Stimulated activated CD8-positive, alpha-beta memory T cell treated with anti-CD3 and anti-CD28 coated beads, Interleukin-7, amount 100 ng/mL, for 1 hour (primary cell): ENCODE measurements around the gene STXBP6.

Experiments used
- DNase-seq, 2 donors: peaks; one replicate each; pipeline ENCODE4 v3.0.0-alpha.2; 2020; ENCODE audit warnings: low read depth in 2 of 2

The STXBP6 gene

GRCh38 chr14:25049568-25050268 is at the start of gene STXBP6:
Gene STXBP6 (minus strand): TSS chr14:25050147. CDS start chr14:24974818, 75,329 bp downstream.
- DNase-seq, result no peak

GRCh38 chr14:25097120-25097519 is 47.2 kb upstream of the STXBP6 start:
- no peak for DNase-seq

DNA sequence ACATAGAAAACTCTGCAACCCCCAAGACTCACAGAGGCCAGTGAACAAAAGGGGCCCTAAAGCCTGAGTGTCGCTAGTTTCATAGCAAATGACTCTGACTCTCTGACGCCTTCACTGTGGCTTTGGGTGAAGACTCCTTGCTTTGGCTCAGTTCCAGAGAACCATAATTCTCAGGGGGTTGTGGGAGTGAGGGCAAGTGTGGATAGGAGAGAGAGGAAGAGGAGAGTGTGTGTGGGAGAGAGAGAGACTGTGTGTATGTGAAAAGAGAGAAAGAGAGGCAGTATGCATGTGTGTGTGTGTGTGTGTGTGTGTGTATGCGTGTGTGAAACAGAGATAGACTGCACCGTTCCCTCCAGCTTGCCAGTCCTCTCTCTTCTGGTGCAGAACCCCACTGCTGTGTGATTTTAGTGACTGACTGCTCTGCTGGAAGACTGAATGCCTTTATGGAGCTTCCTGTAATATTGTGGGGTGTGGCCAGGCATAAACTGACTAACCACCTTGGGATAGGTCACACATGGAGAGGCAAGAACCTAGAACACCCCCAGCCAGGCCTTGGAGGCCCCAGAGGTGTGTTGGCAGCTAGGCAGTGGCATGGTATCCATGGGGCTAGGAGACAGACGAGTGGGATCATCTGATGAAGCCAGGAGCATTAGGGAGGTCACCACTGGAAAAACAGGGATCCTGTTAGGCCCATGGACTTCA is 45.9 kb upstream of the STXBP6 start:
- DNase-seq, result no peak

DNA sequence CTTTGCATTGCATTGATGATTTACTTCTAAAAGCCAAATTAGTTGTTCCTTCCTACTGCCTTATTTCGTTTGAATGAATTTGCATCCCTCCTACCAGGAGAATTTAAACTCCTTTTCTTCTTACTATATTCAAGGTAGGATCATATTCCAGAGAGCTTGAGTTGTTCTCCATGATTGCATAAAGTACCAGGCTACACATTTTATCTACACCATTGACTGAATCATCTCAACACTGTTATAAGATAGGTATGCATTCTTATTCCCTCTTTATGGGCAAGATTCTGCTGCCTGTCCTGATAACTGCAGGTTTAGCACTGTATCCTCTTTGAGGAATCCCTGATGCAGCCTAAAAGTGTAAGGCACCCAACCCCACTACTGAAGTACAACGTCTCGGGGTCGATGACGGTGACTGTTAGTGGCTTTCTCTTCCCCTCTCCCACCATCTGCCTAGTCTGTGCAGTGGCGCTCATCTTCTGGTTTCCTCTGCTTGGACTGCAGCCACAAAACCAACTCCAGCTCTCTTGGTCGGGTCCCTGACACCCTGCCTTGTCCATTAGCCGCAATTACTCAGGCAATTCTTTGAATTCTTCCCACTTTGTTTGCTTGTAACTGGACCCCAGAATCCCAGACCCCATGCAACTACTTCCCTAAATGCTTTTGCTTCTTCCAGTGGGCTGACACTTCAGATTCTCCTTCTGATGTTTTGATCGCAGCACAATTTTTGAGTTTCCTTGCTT is 44.4 kb upstream of the STXBP6 start:
- DNase-seq, result no peak

GRCh38 chr14:25092258-25092740 is 42.4 kb upstream of the STXBP6 start:
- no peak for DNase-seq

- no peak for DNase-seq
Observed at GRCh38 chr14:25090716-25091454, 40.9 kb upstream of the STXBP6 start.

- DNase-seq, result no peak
Observed at GRCh38 chr14:25090256-25090655, 40.3 kb upstream of the STXBP6 start.

DNA sequence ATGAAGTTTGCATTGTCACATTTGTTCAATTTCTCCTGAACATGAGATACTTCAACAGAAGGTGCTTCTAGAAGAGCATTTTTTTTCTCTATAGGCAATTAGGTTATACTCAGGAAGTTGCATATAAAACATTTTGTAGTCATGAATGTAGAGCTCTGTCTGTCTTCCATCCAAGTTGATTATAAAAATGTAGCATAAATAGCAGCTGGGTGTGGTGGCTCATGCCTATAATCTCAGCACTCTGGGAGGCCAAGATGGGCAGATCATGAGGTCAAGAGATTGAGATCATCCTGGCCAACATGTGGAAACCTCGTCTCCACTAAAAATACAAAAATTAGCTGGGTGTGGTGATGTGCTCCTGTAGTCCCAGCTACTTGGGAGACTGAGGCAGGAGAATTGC is 39.5 kb upstream of the STXBP6 start:
- DNase-seq, result no peak

DNA sequence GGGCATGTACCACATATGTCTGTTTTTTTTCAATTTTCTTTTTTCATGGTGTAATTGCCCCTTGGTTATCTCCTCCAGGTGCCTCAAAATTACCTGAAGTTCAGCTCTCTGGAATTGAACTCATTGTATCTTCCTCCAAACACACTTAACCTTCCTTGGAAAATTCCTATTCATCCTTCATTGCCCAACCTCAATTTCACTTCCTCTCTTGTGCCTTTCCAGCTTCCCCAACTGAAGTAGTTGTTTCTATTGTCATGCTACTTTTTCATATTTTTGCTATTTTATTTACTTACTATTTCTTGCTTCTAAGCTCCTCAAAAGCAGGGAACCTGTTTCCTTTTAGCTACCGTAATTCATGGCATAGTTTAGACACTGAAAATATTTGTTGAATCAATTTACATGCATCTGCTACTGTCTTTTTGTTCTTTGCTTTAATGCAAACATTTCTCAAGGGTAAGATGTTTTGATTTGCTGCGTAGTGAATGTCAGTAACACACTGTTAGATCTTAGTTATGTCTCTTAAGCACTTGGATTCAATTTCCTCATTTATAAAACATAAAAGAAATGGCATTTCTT is 37.0 kb upstream of the STXBP6 start:
- DNase-seq, result no peak

DNA sequence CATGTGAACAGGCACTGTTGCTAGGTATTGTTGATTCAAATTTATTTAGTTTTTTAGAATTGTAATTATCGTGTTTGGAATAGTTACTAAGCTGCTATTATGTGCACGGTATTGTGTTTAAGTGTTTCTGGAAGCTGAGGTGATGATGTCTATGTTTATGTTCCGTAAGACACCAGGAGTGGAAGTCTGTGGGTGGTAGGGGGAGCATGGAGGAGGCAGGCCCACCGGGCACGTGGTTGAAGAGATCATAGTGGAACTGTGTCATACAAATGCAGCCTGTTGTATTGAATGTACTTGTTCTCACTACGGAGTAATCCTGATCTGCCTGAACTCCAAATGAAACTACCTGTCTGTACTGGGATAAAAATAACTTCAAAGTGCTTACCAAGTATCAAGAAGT is 36.1 kb upstream of the STXBP6 start:
- no peak for DNase-seq

GRCh38 chr14:25080682-25081081 is 30.7 kb upstream of the STXBP6 start:
- DNase-seq, result no peak

- DNase-seq, result no peak
Observed at GRCh38 chr14:25079311-25079710, 29.4 kb upstream of the STXBP6 start.

DNA sequence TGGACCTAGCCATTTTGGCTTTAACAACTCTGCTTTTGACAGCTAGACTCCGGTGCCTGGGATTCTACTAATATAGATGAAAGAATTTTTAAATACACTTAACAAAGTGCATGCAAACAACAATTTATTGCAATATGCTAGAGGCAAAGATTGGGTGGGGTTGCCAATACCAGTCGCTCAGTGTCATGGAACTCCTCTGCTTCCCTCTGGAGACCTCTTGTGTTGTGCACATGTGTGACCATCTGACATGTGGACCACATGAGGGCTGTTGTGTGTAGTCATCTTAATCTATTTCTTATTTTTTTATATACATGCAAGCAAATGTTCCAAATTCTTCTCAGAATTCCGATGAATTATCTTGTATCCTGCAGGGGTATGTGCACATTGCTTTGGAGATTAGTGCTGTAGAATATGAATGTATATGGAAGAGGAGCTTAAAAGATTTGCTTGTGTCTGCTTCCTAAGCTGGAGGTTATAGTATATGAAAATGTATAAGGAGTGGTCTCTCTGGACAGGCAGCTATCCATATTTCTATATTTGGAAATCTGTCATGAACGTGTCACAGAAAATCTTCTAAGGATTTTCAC is 24.2 kb upstream of the STXBP6 start:
- no peak for DNase-seq

DNA sequence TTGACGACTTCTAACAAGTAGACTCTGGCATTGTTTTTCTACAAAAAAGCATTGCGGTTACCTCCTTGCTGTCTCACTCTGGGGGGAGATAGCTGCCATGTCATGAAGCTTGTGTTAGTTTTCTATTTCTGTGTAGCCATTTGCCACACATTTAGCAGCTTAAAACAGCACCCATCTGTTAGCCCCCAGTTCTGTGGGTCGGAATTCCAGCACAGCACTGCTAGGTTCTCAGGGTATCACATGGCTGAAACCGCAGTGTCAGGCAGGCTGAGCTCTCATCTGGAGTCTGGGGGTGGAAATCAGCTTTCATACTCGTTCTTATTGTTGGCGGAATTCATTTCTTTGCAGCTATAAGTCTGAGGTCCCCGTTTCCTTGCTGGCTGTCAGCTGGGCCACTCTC is 19.9 kb upstream of the STXBP6 start:
- DNase-seq, result no peak

DNA sequence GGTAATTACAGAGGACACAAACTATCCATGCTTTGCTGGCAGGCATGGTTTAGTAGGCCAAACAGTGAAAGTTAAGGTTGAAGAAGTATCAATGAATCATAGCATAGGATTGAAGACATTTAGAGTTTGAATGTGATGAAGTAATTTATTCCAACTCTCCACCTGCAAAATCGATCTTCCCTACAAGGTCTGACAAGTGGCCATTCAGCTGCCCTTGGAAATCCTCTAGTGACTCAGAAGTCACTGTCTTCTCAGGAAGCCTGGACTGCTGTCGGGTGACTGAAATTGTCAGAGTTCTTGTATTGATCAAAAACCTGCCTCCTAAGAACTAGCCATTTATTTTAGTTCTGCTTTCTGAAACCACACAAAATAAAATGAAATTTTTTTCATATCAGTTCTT is 17.7 kb upstream of the STXBP6 start:
- no peak for DNase-seq

GRCh38 chr14:25062022-25062321 is 12.0 kb upstream of the STXBP6 start:
- DNase-seq, result no peak

DNA sequence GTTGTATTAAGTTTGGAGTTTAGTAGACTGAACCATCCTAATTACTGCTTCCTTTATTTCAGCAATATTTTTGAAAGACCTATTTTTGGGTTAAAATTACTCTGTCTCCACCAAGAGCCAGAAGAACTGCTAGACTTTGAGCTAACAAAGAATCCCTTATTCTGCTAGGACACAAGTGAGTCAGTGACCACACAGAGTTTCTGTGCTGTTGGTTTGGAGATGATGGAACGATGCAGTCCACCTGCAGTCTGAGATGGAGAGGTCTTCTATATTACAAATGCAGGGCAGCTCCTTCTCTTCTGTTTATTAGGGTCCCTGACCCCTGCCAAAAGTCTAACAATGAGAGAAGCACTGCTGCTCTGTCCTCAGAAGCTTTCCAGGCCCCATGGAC is 6.7 kb upstream of the STXBP6 start:
- DNase-seq, result no peak

DNA sequence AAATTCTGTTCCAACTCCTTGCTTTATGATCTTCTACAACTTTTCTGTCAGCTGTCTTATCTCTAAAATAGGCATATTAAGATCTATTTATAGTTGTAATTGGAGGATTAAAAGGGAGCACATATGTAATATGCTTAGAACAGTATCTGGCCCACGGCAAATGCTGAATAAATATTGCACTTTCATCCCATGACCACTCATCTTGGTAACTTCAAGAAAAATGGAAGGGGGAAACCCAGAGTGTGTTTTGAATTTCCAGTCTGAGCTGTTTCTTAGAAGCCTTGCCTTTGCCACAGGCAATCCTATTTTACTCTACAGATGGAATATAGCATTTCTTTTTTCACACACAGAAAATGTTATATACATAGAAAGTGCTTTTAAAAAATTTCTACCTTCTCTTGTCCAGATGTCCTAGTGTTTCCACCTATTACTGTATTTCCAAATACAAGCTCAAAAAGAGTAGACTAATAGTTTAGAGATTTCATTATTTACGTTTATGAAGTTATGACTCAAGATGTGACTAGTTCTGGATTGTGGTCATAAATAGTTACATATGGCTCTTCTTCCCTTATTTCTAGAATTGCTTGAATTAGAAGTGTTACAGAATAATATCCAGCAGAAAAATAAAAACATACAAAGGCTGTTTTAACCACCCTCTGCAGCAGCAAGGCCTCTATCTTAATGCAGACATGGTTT is 6.2 kb upstream of the STXBP6 start:
- no peak for DNase-seq

GRCh38 chr14:25055005-25055404 is 5.1 kb upstream of the STXBP6 start:
- no peak for DNase-seq

DNA sequence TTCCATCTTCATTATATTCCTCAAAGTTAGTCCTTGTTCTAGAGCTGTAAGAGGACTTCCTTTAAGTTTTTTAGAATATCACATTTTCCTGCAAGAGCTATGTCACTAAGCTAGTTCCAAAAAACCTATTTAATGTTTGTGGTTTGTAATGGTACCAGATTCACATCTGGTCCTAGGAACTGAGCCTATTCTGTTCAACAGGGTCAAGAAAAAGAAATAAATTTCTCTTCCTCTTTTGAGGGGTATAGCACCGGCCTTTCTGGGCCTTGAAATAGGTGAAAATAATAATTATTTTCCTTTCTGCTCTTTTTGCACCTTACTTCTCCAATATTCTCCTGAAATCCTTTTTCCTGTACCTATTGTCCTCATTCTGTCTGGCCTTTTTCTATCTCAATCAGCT is 3.6 kb upstream of the STXBP6 start:
- no peak for DNase-seq

DNA sequence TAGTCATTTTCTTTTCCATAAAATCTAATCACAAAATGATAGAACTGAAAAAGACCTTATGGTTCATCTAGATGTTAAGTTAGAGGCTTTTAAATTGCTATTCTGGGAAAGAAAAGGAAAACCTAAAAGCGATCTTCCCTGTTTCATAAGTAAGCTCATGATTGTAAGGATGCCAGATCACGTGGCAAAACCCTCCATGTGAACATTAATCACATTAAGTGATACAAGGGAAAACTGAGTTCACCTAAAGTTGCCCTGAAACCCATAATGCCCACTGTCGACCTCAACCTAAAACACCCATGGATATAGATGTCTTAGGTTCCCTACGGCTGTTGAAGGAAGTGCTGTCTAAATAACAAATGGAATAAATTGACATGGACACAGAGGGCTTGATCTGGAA is 3.0 kb upstream of the STXBP6 start:
- no peak for DNase-seq
